Neural progenitor cell (in vitro differentiated cells): ENCODE results near the gene CNTRL. TPM values are rescaled to one million over a fixed set of nuclear protein-coding genes. Genes with fewer than 3 reads are reported as not detected.

Experiments
- DNase-seq: peaks from one replicate; pipeline ENCODE4 v3.0.0-alpha.2; 2016; ENCODE audit warnings: low spot score
- H2AFZ ChIP-seq: fragments of 200-600 bp; sonication (generic); replicated peaks from 2 replicates; pipeline ENCODE4 v1.6.1; 2016; ENCODE audit warnings: antibody characterized with exemption
- H3F3A ChIP-seq: fragments of 200-600 bp; sonication (generic); 2 replicates; pipeline ENCODE4 v1.6.1; 2016; ENCODE audit warnings: antibody characterized with exemption, low read depth
- H3K27ac ChIP-seq: fragments of 200-600 bp; sonication (generic); 2 replicates; pipeline ENCODE4 v1.5.1; 2016; ENCODE audit warnings: mild to moderate bottlenecking
- H3K27me3 ChIP-seq: fragments of 200-600 bp; sonication (generic); 2 replicates; pipeline ENCODE4 v1.6.1; 2016; ENCODE audit warnings: mild to moderate bottlenecking, moderate library complexity
- H3K36me3 ChIP-seq: fragments of 200-600 bp; sonication (generic); 2 replicates; pipeline ENCODE4 v1.5.1; 2016
- H3K4me1 ChIP-seq: fragments of 200-600 bp; sonication (generic); 2 replicates; pipeline ENCODE4 v1.6.1; 2016; ENCODE audit warnings: mixed run types
- H3K4me2 ChIP-seq: fragments of 200-600 bp; sonication (generic); 2 replicates; pipeline ENCODE4 v1.6.1; 2016
- H3K4me3 ChIP-seq: fragments of 200-600 bp; sonication (generic); 2 replicates; pipeline ENCODE4 v1.5.1; 2016
- H3K79me2 ChIP-seq: fragments of 200-600 bp; sonication (generic); 2 replicates; pipeline ENCODE4 v1.6.1; 2016; ENCODE audit warnings: low read depth
- H3K9ac ChIP-seq: fragments of 200-600 bp; sonication (generic); 2 replicates; pipeline ENCODE4 v1.6.1; 2016
- H3K9me3 ChIP-seq: fragments of 200-600 bp; sonication (generic); 2 replicates; pipeline ENCODE4 v1.5.1; 2016; ENCODE audit warnings: low read depth
- H4K20me1 ChIP-seq: fragments of 200-600 bp; sonication (generic); 2 replicates; pipeline ENCODE4 v1.6.1; 2016; ENCODE audit warnings: low read depth
- H3K27ac Mint-ChIP-seq: 3 replicates; pipeline ENCODE4 v1.8.0; 2021; ENCODE audit warnings: mixed read lengths
- H3K27me3 Mint-ChIP-seq: 2 replicates; pipeline ENCODE4 v1.8.0; 2022; ENCODE audit warnings: low read depth, mild to moderate bottlenecking, inconsistent platforms, moderate library complexity, mixed read lengths; ENCODE audit not compliant: insufficient read depth
- H3K36me3 Mint-ChIP-seq: 3 replicates; pipeline ENCODE4 v1.8.0; 2021; ENCODE audit warnings: mixed read lengths
- H3K4me1 Mint-ChIP-seq: 3 replicates; pipeline ENCODE4 v1.8.0; 2021; ENCODE audit warnings: mixed read lengths
- H3K4me3 Mint-ChIP-seq: 3 replicates; pipeline ENCODE4 v1.8.0; 2021; ENCODE audit warnings: mild to moderate bottlenecking, moderate library complexity, mixed read lengths
- H3K9me3 Mint-ChIP-seq: 3 replicates; pipeline ENCODE4 v1.8.0; 2020; ENCODE audit warnings: mixed read lengths
- CTCF ChIP-seq: fragments of 200-600 bp; sonication (generic); IDR thresholded peaks from 2 replicates; pipeline ENCODE4 v1.5.1; 2017; ENCODE audit warnings: antibody characterized with exemption, mild to moderate bottlenecking
- EZH2 ChIP-seq: fragments of 200-600 bp; sonication (generic); IDR thresholded peaks from 2 replicates; pipeline ENCODE4 v1.6.1; 2017; ENCODE audit warnings: antibody characterized with exemption, mild to moderate bottlenecking, moderate library complexity
- EZH2phosphoT487 ChIP-seq: fragments of 200-600 bp; sonication (generic); IDR thresholded peaks from 2 replicates; pipeline ENCODE4 v1.6.1; 2017; ENCODE audit warnings: antibody characterized with exemption
- total RNA-seq: library from RNA; depleted of rRNA; stranded (reverse); fragments of >200 nt; gene quantifications from 2 replicates; pipeline ENCODE4 v1.2.3, GENCODE V29; 2015; ENCODE audit warnings: low replicate concordance

Gene CNTRL
- total RNA-seq, 1 donor from 2014 or later, result 45.4 TPM

DNA sequence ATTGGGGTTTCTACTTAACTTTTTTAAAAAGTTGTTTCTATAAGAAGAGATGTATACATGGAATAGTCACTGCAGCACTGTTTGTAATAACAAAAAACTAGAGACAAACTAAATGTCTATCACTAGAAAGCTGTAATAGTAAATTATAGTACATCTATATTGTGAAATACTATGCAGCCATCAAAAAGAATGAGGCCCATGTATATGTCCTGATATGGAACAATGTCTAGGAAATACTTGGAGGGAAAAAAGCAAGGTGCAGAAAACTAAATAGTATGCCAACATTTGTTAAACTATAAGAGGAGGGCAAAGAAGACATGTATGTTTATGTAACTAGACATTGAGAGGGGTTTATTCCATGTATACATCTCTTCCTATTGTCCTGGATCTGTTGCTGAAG lies 129.9 kb downstream of the CNTRL start:
- Histone ChIP-seq H4K20me1 (peaks cover 14% of the 10 kb centered on the region), H3K4me2 (no peak overlapping the region), H2AFZ (no peak overlapping the region), H3K27ac (no peak overlapping the region), H3K27me3 (peaks cover 4% of the 10 kb centered on the region), H3K9ac (no peak overlapping the region), H3K9me3 (no peaks in the 10 kb centered on the region), H3K4me3 (no peak overlapping the region), H3F3A (no peaks in the 10 kb centered on the region), H3K36me3 (no peaks in the 10 kb centered on the region), H3K4me1 (peaks cover 10% of the 10 kb centered on the region), H3K79me2 (peaks cover 19% of the 10 kb centered on the region)
- Mint-ChIP-seq H3K4me1 (peaks cover 24% of the 10 kb centered on the region), H3K36me3 (no peaks in the 10 kb centered on the region), H3K27me3 (peaks cover 2% of the 10 kb centered on the region), H3K27ac (no peak overlapping the region), H3K9me3 (peaks cover 3% of the 10 kb centered on the region), H3K4me3 (no peak overlapping the region)
- no peak for DNase-seq
- TF ChIP-seq CTCF, result no peak
- no peak for TF ChIP-seq EZH2

DNA sequence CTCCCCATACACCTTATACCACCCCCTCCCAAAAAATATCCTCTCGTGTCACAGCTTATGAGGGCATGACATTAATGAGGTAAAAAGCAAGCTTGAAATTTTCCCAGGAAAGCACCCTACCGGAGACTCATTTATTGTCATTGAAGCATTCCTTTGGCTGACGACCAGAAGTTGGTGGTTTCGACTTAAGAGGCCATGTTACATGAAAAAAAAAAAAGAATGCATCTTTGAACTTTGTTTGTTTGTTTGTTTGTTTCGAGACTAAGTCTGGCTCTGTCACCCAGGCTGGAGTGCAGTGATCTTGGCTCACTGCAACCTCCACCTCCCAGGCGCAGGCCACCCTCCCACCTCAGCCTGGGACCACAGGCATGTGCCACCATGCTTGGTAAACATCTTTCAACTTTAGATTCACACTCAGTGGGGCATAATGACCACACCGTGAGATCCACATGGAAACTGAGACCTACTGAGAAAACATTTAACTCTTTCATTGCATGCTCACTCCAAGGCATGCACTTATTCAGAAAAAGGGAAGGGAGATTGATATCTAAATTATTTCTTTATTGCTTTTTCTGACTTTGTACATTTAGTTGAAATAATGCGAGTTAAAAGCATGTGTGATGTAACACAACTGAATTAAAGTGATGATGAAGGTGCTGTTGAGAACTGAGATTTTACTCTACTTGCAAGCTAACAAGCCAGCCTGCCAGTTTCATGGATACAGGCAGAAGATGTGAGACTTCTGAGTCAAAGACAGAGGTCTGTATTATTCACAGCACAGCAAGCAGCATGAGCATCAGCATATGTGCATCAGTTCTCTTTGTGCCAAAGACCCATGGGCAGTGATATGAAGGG lies 132.0 kb downstream of the CNTRL start:
- Histone ChIP-seq H3K36me3 (no peaks in the 10 kb centered on the region), H3K9me3 (no peaks in the 10 kb centered on the region), H3K27ac (no peak overlapping the region), H3K4me2 (peak overlapping the region; percentile 11), H4K20me1 (no peaks in the 10 kb centered on the region), H3K4me1 (no peaks in the 10 kb centered on the region), H3K79me2 (no peaks in the 10 kb centered on the region), H3K9ac (no peak overlapping the region), H2AFZ (no peak overlapping the region), H3K4me3 (no peak overlapping the region), H3K27me3 (peaks cover 10% of the 10 kb centered on the region), H3F3A (no peaks in the 10 kb centered on the region)
- Mint-ChIP-seq H3K4me1 (peaks cover 12% of the 10 kb centered on the region), H3K27ac (no peak overlapping the region), H3K27me3 (no peaks in the 10 kb centered on the region), H3K9me3 (peaks cover 3% of the 10 kb centered on the region), H3K4me3 (no peak overlapping the region), H3K36me3 (no peaks in the 10 kb centered on the region)
- no peak for DNase-seq
- TF ChIP-seq EZH2phosphoT487 (no peak), EZH2 (no peak), CTCF (no peak)

- H3K9ac ChIP-seq, result no peak overlapping the region
- Mint-ChIP-seq H3K4me1 (peaks cover 8% of the 10 kb centered on the region), H3K27me3 (no peaks in the 10 kb centered on the region), H3K36me3 (no peaks in the 10 kb centered on the region), H3K4me3 (no peak overlapping the region), H3K27ac (no peak overlapping the region), H3K9me3 (peaks cover 3% of the 10 kb centered on the region)
- H3K4me1 ChIP-seq, result no peaks in the 10 kb centered on the region
- TF ChIP-seq CTCF (no peak), EZH2phosphoT487 (no peak)
- no peaks in the 10 kb centered on the region for H3K79me2 ChIP-seq
- no peak overlapping the region for H3K27ac ChIP-seq
- no peak overlapping the region for H2AFZ ChIP-seq
- no peaks in the 10 kb centered on the region for H4K20me1 ChIP-seq
- no peak overlapping the region for H3K4me3 ChIP-seq
- no peak for DNase-seq
- no peaks in the 10 kb centered on the region for H3F3A ChIP-seq
- H3K4me2 ChIP-seq, result no peak overlapping the region
- H3K9me3 ChIP-seq, result no peaks in the 10 kb centered on the region
- peaks cover 10% of the 10 kb centered on the region for H3K27me3 ChIP-seq
- H3K36me3 ChIP-seq, result no peaks in the 10 kb centered on the region
These were observed 132.7 kb downstream of the CNTRL start for GRCh38 chr9:121207371-121207940.
